ENCODE results near the gene ALKBH8. TPM values are rescaled to one million over a fixed set of nuclear protein-coding genes. Genes with fewer than 3 reads are reported as not detected.

Gene ALKBH8
- total RNA-seq, 1 donor from 2014 or later = 11.0 TPM

GRCh38 chr11:107562647-107563208 is 2.8 kb downstream of the ALKBH8 start:
- H3K36me3 Mint-ChIP-seq (ENCODE audit: low read depth) = no peaks in the 10 kb centered on the region
- H3K9me3 Mint-ChIP-seq = no peaks in the 10 kb centered on the region
- peak overlapping the region; percentile 4 for H3K4me3 Mint-ChIP-seq
- no peak overlapping the region for H3K27ac Mint-ChIP-seq (ENCODE audit: unreplicated experiment)
- peaks cover 31% of the 10 kb centered on the region for H3K4me1 Mint-ChIP-seq
- no peak for DNase-seq (ENCODE audit: low read depth, low spot score)
- H3K27me3 Mint-ChIP-seq (ENCODE audit: low read depth) = no peaks in the 10 kb centered on the region
- TF ChIP-seq, protein P1, sequence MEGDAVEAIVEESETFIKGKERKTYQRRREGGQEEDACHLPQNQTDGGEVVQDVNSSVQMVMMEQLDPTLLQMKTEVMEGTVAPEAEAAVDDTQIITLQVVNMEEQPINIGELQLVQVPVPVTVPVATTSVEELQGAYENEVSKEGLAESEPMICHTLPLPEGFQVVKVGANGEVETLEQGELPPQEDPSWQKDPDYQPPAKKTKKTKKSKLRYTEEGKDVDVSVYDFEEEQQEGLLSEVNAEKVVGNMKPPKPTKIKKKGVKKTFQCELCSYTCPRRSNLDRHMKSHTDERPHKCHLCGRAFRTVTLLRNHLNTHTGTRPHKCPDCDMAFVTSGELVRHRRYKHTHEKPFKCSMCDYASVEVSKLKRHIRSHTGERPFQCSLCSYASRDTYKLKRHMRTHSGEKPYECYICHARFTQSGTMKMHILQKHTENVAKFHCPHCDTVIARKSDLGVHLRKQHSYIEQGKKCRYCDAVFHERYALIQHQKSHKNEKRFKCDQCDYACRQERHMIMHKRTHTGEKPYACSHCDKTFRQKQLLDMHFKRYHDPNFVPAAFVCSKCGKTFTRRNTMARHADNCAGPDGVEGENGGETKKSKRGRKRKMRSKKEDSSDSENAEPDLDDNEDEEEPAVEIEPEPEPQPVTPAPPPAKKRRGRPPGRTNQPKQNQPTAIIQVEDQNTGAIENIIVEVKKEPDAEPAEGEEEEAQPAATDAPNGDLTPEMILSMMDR (conservative IDR thresholded peaks at IDR 0.05) = no peak

GRCh38 chr11:107561688-107562087 is 3.8 kb downstream of the ALKBH8 start:
- TF ChIP-seq, protein P1 (conservative IDR thresholded peaks at IDR 0.05) = no peak
- H3K4me1 Mint-ChIP-seq = peaks cover 31% of the 10 kb centered on the region
- peak overlapping the region; percentile 9 for H3K4me3 Mint-ChIP-seq
- DNase-seq (ENCODE audit: low read depth, low spot score) = no peak
- H3K27me3 Mint-ChIP-seq (ENCODE audit: low read depth) = no peaks in the 10 kb centered on the region
- no peaks in the 10 kb centered on the region for H3K9me3 Mint-ChIP-seq
- no peak overlapping the region for H3K27ac Mint-ChIP-seq (ENCODE audit: unreplicated experiment)
- no peaks in the 10 kb centered on the region for H3K36me3 Mint-ChIP-seq (ENCODE audit: low read depth)

DNA sequence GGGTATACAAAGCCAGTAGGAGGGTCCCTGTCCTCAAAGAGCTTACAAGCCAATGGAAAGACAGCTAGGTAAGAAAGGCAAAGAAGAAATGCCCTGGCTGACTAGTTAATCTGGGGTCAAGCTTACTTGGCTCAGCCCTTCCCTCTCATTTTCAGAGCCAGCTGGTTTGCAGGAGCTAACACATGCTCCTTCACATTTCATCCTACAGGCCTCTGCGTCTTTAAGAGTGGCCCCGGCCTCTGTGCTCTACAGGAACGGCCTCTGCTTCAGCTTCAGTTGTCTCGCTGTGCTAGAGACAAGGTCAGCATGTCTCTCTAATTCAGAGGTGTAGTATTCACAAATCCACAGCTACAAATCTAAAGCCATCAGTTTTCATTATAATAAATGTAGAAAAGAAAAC is 15.2 kb downstream of the ALKBH8 start:
- TF ChIP-seq, protein P1 (conservative IDR thresholded peaks at IDR 0.05) = no peak
- H3K27ac Mint-ChIP-seq (ENCODE audit: unreplicated experiment) = no peak overlapping the region
- DNase-seq (ENCODE audit: low read depth, low spot score) = no peak

DNA sequence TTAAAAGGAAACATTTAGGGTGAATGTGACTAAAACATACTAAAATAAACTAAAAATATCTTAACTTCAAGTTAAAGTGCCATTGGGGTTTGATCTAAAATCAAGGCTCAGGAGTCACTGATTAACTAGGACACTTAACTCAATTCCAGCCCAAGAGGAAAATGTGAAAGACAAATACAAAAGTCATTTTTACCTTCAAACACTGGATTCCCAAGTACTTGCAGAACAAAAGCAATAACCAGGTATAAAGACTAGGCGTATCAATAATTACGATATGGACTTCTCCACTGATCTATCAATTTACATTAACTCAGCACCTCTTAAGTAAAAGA is 15.6 kb downstream of the ALKBH8 start:
- H3K27ac Mint-ChIP-seq (ENCODE audit: unreplicated experiment) = no peak overlapping the region
- no peak overlapping the region for H3K4me3 Mint-ChIP-seq
- peaks cover 2% of the 10 kb centered on the region for H3K36me3 Mint-ChIP-seq (ENCODE audit: low read depth)
- H3K9me3 Mint-ChIP-seq = no peaks in the 10 kb centered on the region
- peaks cover 1% of the 10 kb centered on the region for H3K4me1 Mint-ChIP-seq
- TF ChIP-seq, protein P1 (conservative IDR thresholded peaks at IDR 0.05) = no peak
- no peak for DNase-seq (ENCODE audit: low read depth, low spot score)
- no peaks in the 10 kb centered on the region for H3K27me3 Mint-ChIP-seq (ENCODE audit: low read depth)

More for the DNA sequence above, 15.2 kb downstream of the ALKBH8 start:
- H3K9me3 Mint-ChIP-seq = no peaks in the 10 kb centered on the region
- no peak overlapping the region for H3K4me3 Mint-ChIP-seq
- H3K4me1 Mint-ChIP-seq = no peaks in the 10 kb centered on the region
- H3K36me3 Mint-ChIP-seq (ENCODE audit: low read depth) = peaks cover 2% of the 10 kb centered on the region
- no peaks in the 10 kb centered on the region for H3K27me3 Mint-ChIP-seq (ENCODE audit: low read depth)

- Mint-ChIP-seq H3K27me3 (ENCODE audit: low read depth) (no peaks in the 10 kb centered on the region), H3K36me3 (ENCODE audit: low read depth) (peaks cover 2% of the 10 kb centered on the region), H3K27ac (ENCODE audit: unreplicated experiment) (no peak overlapping the region), H3K4me1 (peaks cover 4% of the 10 kb centered on the region), H3K4me3 (no peak overlapping the region), H3K9me3 (no peaks in the 10 kb centered on the region)
- TF ChIP-seq, protein P1 (conservative IDR thresholded peaks at IDR 0.05) = peak; percentile 87
- DNase-seq (ENCODE audit: low read depth, low spot score) = no peak
Measured at GRCh38 chr11:107549253-107549953, 16.1 kb downstream of the ALKBH8 start.

All from neural crest cell (in vitro differentiated cells).